ENCODE results near the gene GARIN5A.
"Not testable (repeated sequence)": the region's sequence is repeated elsewhere in the genome, so short reads cannot be mapped to it uniquely, and the experiment has no call there.

GRCh38 chr19:50439130-50439529, 37.5 kb downstream of the GARIN5A start:
- not testable (repeated sequence) for TF ChIP-seq CTCF (IDR thresholded peaks at IDR 0.05; ENCODE audit: insufficient read depth, low read length); REST (IDR thresholded peaks at IDR 0.05; ENCODE audit: insufficient replicate concordance, low read depth)

All from HL-60 (cell line).